Limb (tissue), 2 donors: Measurements from ENCODE around the gene SSX1.
"Not testable (repeated sequence)": the region's sequence is repeated elsewhere in the genome, so short reads cannot be mapped to it uniquely, and the experiment has no call there.

Source experiments
- DNase-seq, 2 donors: peaks; one replicate each; pipeline ENCODE4 v3.0.0-alpha.2; 2016; ENCODE audit errors: extremely low spot score in 2 of 2

Gene SSX1, protein sequence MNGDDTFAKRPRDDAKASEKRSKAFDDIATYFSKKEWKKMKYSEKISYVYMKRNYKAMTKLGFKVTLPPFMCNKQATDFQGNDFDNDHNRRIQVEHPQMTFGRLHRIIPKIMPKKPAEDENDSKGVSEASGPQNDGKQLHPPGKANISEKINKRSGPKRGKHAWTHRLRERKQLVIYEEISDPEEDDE

DNA sequence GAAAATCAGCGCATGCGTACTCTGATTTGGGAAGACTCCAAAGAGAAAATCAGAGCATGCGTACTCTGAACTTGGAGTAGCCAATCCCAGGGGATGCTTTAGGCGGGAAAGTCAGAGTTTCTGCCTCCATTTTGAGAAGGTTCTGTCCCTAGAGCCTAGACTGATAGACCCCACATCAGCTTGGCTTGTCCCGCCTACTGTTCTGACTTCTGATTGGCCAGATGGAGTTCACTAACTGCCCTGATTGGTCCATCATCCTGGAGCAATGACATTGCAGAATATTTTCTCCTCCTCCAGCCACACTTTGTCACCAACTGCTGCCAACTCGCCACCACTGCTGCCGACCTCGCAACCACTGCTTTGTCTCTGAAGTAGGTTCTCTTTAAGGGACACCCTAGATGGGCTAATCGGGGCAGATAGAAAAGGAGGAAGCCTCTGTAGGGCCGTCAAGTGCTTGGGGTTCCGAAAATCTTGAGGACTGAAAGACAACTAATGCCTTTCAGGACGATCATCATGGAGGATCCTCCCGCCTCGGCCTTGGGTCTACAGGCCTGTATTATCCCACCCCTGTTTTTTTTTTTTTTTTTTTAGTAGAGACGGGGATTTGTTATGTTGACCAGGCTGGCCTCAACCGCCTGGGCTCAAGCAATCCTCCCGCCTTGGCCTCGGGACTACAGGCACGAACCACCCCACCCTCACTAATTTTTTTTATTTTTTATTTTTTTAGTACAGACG lies at the start of gene SSX1:
SSX1 (plus strand) TSS at position 331 of the 735 bp plus-strand sequence. CDS start 1,850 bp downstream, outside the sequence.
- not testable (repeated sequence) for DNase-seq

DNA sequence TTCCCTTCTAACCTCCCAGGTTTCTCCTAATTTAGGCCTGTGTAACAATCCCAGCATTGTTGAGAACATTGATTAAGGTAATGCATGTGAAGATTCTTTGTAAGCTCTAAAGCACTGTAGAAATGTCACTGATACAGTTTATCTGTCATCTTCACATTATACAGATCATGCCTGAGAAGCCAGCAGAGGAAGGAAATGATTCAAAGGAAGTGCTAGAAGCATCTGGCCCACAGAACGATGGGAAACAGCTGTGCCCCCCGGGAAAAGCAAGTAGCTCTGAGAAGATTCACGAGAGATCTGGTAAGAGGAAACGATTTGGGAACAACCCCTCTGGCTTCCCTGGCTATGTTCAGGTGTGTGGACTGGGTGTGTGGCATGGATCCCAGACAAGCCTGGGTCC lies 40.9 kb upstream of the SSX1 start:
- not testable (repeated sequence) for DNase-seq

DNA sequence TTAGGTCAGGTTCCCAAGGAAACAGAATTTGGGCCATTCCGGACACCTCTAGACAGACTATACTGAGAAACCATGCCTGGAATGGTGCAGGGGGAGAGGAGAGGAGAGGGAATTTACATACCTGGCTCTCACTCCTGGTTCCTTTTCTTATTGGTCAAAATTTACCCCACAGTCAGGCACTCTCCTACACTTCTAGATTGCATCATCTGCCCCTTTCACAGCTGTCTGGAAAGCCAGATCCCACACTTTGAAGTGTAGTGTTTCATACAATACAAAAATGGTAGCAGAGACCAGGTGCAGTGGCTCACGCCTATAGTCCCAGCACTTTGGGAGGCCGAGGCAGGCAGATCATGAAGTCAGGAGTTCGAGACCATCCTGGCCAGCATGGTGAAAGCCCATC lies 31.0 kb upstream of the SSX1 start:
- not testable (repeated sequence) for DNase-seq

DNA sequence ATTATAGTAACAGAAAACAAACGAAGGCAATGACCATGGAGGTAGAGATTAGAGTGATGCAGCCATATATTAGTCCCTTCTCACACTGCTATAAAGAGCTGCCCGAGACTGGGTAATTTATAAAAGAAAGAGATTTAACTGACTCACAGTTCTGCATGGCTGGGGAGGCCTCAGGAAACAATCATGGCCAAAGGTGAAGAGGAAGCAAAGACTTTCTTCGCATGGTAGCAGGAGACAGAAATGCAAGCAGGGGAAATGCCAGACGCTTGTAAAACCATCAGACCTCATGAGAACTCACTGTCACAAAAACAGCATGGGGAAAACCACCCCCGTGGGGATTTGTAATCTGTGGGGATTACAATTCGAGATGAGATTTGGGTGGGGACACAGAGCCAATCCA lies 2.2 kb upstream of the SSX1 start:
- DNase-seq: not testable (repeated sequence)

DNA sequence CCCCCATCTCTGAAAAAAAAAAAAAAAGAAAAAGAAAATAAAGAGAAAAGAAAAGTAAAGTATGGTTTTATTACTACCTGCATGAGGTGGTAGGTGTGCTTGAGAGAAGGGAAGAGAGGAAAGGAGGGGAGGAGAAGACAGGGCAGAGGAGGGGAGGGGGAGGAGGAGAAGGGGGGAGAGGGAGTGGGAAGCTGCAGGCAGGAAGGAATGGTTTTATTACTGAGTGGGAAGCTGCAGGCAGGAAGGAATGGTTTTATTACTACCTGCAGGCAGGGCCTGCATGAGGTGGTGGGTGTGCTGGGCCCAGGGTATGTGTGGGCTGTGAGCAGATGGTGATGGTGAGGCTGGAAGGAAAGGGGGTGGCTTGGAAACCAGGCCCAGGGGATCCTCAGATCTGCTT lies 19.2 kb downstream of the SSX1 start:
- DNase-seq: not testable (repeated sequence)

DNA sequence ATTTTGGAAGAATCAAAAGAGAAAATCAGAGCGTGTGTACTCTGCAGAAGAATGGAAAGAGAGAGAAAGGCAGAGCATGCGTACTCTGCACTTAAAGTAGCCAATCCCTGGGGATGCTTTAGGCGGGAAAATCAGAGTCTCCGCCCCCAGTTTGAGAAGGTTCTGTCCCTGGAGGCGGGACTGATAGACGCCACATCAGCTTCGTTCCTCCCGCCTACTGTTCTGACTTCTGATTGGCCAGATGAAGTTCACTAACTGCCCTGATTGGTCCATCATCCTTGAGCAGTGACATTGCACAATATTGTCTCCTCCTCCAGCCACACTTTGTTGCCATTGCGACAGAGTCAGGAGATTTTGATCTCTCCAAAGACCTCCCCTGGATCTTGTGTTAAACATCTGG lies 23.8 kb downstream of the SSX1 start:
- peak in 1 of 2 donors; percentile 1 for DNase-seq

DNA sequence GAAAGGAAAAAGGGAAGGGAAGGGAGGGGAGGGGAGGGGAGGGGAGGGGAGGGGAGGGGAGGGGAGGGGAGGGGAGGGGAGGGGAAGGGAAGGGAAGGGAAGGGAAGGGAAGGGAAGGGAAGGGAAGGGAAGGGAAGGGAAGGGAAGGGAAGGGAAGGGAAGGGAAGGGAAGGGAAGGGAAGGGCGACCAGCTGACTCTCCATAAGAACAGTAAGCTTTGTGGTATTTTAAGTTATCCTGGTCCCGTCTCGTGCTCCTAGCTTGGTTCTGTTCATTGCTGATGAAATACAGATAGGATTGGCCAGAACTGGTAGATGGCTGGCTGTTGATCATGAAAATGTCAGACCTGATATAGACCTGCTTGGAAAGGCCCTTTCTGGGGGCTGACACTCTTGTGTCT lies 25.5 kb downstream of the SSX1 start:
- not testable (repeated sequence) for DNase-seq

DNA sequence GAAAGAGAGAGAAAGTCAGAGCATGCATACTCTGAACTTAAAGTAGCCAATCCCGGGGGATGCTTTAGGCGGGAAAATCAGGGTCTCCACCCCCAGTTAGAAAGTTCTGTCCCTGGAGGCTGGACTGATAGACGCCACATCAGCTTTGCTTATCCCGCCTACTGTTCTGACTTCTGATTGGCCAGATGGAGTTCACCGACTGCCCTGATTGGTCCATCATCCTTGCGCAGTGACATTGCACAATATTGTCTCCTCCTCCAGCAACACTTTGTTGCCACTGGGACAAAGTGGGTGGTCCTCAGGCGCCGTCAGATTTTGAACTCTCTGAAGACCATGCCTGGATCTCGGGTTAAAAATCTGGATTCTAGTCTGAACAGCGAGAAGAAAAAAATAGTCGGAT lies 51.0 kb downstream of the SSX1 start:
- no peak for DNase-seq

DNA sequence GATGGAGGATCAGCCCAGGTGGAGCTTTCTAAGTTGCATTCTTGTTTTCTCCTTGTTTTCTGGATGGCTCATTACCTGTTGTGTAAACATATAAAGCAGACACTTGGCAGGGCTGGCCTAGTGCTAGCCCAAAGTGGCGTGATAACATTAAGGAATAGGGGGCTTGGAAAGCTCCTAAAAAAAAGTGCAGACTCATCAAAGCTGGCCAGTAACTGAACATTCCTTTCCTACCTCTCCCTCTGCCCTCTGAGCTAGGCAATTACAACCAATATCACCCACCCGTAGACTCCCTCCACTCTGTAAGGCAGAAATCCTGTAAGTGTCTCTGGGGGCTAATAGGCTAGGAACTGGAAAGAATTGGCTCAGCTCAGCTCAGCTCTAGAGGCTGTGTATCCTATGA lies 58.8 kb downstream of the SSX1 start:
- DNase-seq: not testable (repeated sequence)
